Mucosa of rectum (tissue), 2 donors: ENCODE results near the gene MRTFA.

Experiments used
- H3K27ac ChIP-seq, 2 donors: one replicate each; pipeline ENCODE4 v1.7.0; 2013; ENCODE audit warnings: inconsistent platforms in 2 of 2, low read depth in 2 of 2, low read length in 2 of 2
- H3K27me3 ChIP-seq, 2 donors: one replicate each; pipeline ENCODE4 v1.7.0; 2013; ENCODE audit warnings: low read length in 2 of 2; ENCODE audit not compliant: control insufficient read depth in 2 of 2, insufficient read depth in 2 of 2
- H3K36me3 ChIP-seq, 2 donors: one replicate each; pipeline ENCODE4 v1.7.0; 2013; ENCODE audit warnings: low read length in 2 of 2; ENCODE audit not compliant: control insufficient read depth in 2 of 2, insufficient read depth in 2 of 2
- H3K4me1 ChIP-seq, 2 donors: one replicate each; pipeline ENCODE4 v1.7.0; 2013; ENCODE audit warnings: low read length in 2 of 2, mild to moderate bottlenecking in 1 of 2; ENCODE audit not compliant: control insufficient read depth in 2 of 2, insufficient read depth in 2 of 2
- H3K4me3 ChIP-seq, 2 donors: one replicate each; pipeline ENCODE4 v1.7.0; 2013; ENCODE audit warnings: low read length in 2 of 2
- H3K9ac ChIP-seq, 2 donors: one replicate each; pipeline ENCODE4 v1.7.0; 2013; ENCODE audit warnings: low read length in 2 of 2, low read depth in 1 of 2, mild to moderate bottlenecking in 1 of 2
- H3K9me3 ChIP-seq, 2 donors: one replicate each; pipeline ENCODE4 v1.7.0; 2013; ENCODE audit warnings: low read length in 2 of 2; ENCODE audit not compliant: control insufficient read depth in 2 of 2
- donor health status: healthy.
- donor health status: Normal muscosa, but diverticular disease.

The MRTFA gene

GRCh38 chr22:40426594-40427333, 209.8 kb downstream of the MRTFA start:
- Histone ChIP-seq H3K36me3 (peaks cover 65 to 66% of the 10 kb centered on the region in 2 donors), H3K9me3 (no peaks in the 10 kb centered on the region), H3K4me3 (no peak overlapping the region), H3K27me3 (no peaks in the 10 kb centered on the region), H3K27ac (no peak overlapping the region), H3K9ac (no peak overlapping the region), H3K4me1 (no peaks in the 10 kb centered on the region)

- Histone ChIP-seq H3K9ac (no peak overlapping the region), H3K27ac (no peak overlapping the region), H3K9me3 (no peaks in the 10 kb centered on the region), H3K4me1 (no peaks in the 10 kb centered on the region), H3K27me3 (no peaks in the 10 kb centered on the region), H3K4me3 (no peak overlapping the region), H3K36me3 (peaks cover 75% of the 10 kb centered on the region in 2 donors)
Observed at GRCh38 chr22:40425082-40425481, 211.4 kb downstream of the MRTFA start.

- no peaks in the 10 kb centered on the region for H3K4me1 ChIP-seq
- H3K27me3 ChIP-seq = no peaks in the 10 kb centered on the region
- no peak overlapping the region for H3K27ac ChIP-seq
- H3K36me3 ChIP-seq = peaks cover 75 to 76% of the 10 kb centered on the region in 2 donors
- no peak overlapping the region for H3K4me3 ChIP-seq
- H3K9ac ChIP-seq = no peak overlapping the region
- no peaks in the 10 kb centered on the region for H3K9me3 ChIP-seq
Observed at GRCh38 chr22:40423882-40424640, 212.5 kb downstream of the MRTFA start.

- H3K9ac ChIP-seq = no peak overlapping the region
- no peak overlapping the region for H3K27ac ChIP-seq
- H3K4me3 ChIP-seq = no peak overlapping the region
- no peaks in the 10 kb centered on the region for H3K27me3 ChIP-seq
- no peaks in the 10 kb centered on the region for H3K4me1 ChIP-seq
- H3K9me3 ChIP-seq = no peaks in the 10 kb centered on the region
- peaks cover 72 to 76% of the 10 kb centered on the region in 2 donors for H3K36me3 ChIP-seq
Observed at GRCh38 chr22:40423310-40423688, 213.2 kb downstream of the MRTFA start.

GRCh38 chr22:40422558-40423309, 213.8 kb downstream of the MRTFA start:
- Histone ChIP-seq H3K27ac (no peak overlapping the region), H3K27me3 (no peaks in the 10 kb centered on the region), H3K9me3 (no peaks in the 10 kb centered on the region), H3K4me1 (no peaks in the 10 kb centered on the region), H3K36me3 (peaks cover 67 to 75% of the 10 kb centered on the region in 2 donors), H3K4me3 (no peak overlapping the region), H3K9ac (no peak overlapping the region)

- Histone ChIP-seq H3K4me1 (no peaks in the 10 kb centered on the region), H3K27ac (no peak overlapping the region), H3K4me3 (no peak overlapping the region), H3K9me3 (no peaks in the 10 kb centered on the region), H3K36me3 (peaks cover 60 to 75% of the 10 kb centered on the region in 2 donors), H3K9ac (no peak overlapping the region), H3K27me3 (no peaks in the 10 kb centered on the region)
Observed at GRCh38 chr22:40421941-40422340, 214.6 kb downstream of the MRTFA start.

- H3K27ac ChIP-seq = no peak overlapping the region
- no peak overlapping the region for H3K9ac ChIP-seq
- H3K27me3 ChIP-seq = no peaks in the 10 kb centered on the region
- H3K4me1 ChIP-seq = peaks cover 0 to 2% of the 10 kb centered on the region in 2 donors
- peaks cover 58 to 82% of the 10 kb centered on the region in 2 donors for H3K36me3 ChIP-seq
- H3K9me3 ChIP-seq = no peaks in the 10 kb centered on the region
- H3K4me3 ChIP-seq = no peak overlapping the region
Observed at GRCh38 chr22:40421082-40421350, 215.5 kb downstream of the MRTFA start.

- Histone ChIP-seq H3K4me1 (peaks cover 0 to 7% of the 10 kb centered on the region in 2 donors), H3K36me3 (peaks cover 58 to 79% of the 10 kb centered on the region in 2 donors), H3K27me3 (no peaks in the 10 kb centered on the region), H3K27ac (no peak overlapping the region), H3K9me3 (no peaks in the 10 kb centered on the region), H3K9ac (no peak overlapping the region), H3K4me3 (no peak overlapping the region)
Observed at GRCh38 chr22:40420341-40421081, 216.0 kb downstream of the MRTFA start.

- no peaks in the 10 kb centered on the region for H3K9me3 ChIP-seq
- H3K4me3 ChIP-seq = no peak overlapping the region
- peaks cover 3 to 8% of the 10 kb centered on the region in 2 donors for H3K4me1 ChIP-seq
- no peak overlapping the region for H3K9ac ChIP-seq
- H3K27me3 ChIP-seq = no peaks in the 10 kb centered on the region
- H3K36me3 ChIP-seq = peaks cover 50 to 71% of the 10 kb centered on the region in 2 donors
- no peak overlapping the region for H3K27ac ChIP-seq
Observed at GRCh38 chr22:40419718-40420117, 216.8 kb downstream of the MRTFA start.
